Iris pigment epithelial cell (primary cell): ENCODE results near the gene EPN2.
"Not testable (repeated sequence)": the region's sequence is repeated elsewhere in the genome, so short reads cannot be mapped to it uniquely, and the experiment has no call there.

ENCODE experiments used
- DNase-seq: peaks from one replicate; pipeline ENCODE4 v3.0.0-alpha.2; 2011; ENCODE audit warnings: low read depth

EPN2 gene

DNA sequence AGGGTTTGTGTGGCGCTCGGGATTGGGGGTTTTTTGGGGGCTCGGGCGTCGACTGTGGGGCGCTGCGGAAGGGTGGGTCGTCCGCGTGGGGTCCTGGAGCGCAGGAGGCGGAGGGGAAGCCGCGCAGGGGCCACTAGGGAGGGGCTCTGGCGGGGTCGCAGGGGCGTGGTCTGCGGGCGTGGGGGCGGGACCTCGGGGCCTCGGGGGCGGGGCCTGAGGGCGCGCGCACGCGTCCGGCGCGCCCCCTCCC lies at the start of gene EPN2:
TSS of gene EPN2 (plus strand) at position 228 of the 250 bp plus-strand sequence. CDS start 45,754 bp downstream, outside the sequence.
- peak; percentile 48 for DNase-seq

DNA sequence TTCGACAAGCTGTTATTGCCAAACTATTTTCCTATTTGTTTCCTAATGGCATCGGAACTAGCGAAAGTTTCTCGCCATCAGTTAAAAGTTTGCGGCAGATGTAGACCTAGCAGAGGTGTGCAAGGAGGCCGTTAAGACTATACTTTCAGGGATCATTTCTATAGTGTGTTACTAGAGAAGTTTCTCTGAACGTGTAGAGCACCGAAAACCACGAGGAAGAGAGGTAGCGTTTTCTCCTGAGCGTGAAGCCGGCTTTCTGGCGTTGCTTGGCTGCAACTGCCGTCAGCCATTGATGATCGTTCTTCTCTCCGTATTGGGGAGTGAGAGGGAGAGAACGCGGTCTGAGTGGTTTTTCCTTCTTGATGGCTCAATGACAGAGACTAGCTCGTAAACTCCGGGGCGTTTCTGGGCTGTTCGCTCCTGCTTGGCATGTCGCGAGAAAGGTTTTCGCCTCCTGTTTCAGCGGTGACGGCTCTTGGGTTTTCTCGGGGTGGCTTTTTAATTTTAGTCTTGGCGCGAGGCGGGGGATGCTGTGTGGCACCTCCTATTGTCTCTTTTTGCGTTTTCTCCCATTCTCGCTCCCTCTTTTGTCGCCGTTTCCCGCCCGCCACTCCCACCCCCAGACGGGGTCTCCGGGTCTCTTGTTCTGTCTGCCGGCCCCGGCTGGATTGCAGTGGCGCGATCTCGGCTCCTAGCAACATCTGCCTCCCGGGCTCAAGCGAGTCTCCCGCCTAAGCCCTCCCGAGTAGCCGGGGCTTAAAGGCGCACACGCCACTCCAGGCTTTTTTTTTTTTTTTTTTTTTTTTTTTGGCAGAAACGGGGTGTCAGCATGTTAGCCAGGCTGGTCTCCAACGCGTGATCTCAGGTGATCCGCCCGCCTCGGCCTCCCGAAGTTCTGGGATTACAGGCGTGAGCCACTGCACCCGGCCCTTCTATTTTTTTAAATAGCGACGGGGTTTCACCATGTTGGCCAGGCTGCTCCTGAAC lies 49.0 kb upstream of the EPN2 start:
- DNase-seq, result not testable (repeated sequence)

DNA sequence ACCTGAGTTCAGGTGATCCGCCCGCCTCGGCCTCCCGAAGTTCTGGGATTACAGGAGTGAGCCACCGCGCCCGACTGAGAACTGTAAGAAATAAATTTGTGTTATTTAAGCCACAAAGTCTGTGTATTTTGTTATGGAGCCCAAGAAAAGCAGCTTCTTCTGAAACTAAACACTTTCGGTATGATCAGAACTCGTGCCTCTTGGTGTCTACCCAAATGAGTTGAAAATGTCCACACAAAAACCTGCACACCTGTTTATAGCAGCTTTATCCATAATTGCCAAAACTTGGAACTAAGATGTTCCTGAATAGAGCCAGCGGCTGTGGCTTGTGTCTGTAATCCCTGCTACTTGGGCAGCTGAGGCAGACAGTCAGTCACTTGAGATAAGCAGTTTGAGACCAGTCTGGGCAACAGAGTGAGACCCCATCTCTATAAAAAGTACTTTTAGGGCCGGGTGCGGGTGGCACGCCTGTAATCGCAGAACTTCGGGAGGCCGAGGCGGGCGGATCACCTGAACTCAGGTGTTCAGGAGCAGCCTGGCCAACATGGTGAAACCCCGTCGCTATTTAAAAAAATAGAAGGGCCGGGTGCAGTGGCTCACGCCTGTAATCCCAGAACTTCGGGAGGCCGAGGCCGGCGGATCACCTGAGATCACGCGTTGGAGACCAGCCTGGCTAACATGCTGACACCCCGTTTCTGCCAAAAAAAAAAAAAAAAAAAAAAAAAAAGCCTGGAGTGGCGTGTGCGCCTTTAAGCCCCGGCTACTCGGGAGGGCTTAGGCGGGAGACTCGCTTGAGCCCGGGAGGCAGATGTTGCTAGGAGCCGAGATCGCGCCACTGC lies 48.1 kb upstream of the EPN2 start:
- not testable (repeated sequence) for DNase-seq

DNA sequence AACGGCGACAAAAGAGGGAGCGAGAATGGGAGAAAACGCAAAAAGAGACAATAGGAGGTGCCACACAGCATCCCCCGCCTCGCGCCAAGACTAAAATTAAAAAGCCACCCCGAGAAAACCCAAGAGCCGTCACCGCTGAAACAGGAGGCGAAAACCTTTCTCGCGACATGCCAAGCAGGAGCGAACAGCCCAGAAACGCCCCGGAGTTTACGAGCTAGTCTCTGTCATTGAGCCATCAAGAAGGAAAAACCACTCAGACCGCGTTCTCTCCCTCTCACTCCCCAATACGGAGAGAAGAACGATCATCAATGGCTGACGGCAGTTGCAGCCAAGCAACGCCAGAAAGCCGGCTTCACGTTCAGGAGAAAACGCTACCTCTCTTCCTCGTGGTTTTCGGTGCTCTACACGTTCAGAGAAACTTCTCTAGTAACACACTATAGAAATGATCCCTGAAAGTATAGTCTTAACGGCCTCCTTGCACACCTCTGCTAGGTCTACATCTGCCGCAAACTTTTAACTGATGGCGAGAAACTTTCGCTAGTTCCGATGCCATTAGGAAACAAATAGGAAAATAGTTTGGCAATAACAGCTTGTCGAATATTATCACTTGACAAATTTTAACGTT lies 47.3 kb upstream of the EPN2 start:
- not testable (repeated sequence) for DNase-seq

DNA sequence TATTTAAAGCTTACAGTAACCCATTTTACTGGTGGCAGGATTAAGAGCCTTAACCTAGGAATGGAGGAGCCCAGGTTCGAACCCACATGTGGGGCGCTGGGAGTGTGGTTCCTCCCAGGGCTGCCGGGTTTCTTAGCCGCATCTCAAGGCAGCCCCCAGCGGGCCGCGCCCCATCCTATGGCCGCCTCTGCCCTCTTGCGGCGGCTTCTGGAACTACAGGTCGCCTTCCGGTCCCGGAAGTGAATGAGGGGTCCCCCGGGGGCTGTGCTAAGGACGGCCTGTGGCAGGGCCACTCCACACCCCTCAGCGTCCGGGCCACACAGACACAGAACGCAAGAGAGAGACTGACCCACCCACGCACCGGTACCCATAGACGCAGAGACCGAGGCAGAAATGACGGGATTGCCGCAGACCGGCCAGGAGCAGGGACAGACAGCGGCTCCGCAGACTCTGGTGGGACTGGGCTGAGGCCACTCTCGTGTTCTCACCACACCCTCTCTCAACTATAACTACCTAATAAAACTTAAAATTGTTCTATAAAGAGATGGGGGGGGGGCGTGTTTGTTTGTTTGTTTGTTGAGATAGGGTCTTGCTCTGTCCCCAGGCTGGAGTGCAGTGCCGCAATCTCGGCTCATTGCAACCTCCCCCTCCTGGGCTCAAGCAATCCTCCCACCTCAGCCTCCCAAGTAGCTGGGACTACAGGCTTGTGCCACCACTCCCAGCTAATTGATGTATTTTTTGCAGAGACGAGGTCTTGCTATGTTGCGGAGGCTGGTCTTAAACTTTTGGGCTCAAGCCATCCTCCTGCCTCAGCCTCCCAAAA lies 40.6 kb upstream of the EPN2 start:
- DNase-seq, result not testable (repeated sequence)

DNA sequence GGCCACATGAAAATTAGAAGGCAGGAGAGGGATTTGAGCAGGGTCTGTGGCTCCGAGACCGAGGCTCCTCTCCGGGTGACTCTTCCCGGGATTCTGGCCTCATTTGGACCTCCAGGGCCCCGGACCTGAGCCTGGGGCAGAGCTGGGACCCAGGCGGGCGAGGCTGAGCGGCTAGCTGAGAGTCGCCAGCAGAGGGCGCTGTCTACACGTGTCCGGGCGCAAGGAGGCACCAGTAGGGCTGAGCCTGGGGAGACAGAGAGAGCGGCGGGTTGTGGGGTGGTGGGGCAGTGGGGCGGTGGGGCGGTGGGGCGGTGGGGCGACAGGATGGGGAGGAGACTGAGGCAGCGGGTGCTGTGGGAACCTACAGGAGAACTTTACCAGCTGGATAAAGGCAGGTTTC lies 34.7 kb upstream of the EPN2 start:
- not testable (repeated sequence) for DNase-seq

DNA sequence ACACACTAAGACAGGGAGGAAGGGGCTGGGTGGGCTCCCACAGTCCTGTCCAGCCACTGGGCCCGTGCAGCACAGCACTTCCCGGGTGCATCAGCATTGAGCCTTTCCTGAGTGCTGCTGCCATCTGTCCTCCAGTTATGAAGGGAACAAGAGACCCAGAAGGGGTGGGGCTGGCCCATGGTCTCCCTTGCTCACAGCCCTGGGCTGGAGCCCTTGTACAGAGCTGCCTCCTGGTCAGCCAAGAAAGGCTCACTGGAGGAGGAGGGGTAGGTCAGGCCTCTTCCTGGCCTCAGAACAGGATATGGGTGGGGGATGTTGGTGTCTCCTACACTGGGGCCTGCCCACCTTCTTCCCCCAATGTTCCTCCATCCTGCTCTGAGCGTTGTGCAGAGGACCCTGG lies 33.7 kb upstream of the EPN2 start:
- DNase-seq, result not testable (repeated sequence)

DNA sequence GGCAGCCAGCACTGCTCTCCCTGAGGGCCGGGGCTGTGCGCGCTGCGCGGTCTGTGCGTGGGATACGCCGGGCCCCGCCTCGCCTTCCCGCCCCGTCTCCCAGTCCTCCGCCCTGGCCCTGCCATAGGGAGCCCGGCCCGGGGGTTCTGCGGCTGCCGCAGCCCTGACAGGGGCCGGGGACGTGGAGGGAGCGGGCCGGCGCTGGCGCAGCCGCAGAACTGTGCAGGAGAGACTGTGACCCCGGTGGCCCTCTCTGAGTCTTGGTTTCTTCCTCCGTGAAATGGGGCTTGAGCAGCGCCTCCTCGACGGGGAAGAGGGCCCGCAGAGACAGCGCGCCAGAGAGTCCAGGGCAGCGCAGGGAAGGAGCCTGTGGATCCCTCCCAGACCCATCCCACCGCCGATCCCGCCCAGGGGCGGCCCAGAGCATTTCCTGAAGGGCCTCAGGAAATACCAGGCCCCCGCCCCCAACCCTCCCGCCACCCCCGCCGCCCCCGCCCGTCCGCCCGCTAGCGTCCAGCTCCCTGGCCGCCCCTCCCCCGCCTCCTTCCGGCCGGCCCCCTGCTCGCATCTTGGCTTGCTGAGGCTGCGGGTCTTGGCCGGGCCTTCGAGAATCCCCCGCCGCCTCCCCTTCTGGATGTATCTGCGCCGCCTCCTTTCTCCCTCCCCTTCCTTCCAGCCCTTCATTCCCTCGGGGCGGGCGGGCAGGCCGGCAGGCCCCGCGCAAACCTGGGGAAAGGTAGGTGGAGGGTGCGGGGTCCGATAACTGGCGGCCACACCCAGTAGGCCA lies 21.9 kb upstream of the EPN2 start:
- not testable (repeated sequence) for DNase-seq

DNA sequence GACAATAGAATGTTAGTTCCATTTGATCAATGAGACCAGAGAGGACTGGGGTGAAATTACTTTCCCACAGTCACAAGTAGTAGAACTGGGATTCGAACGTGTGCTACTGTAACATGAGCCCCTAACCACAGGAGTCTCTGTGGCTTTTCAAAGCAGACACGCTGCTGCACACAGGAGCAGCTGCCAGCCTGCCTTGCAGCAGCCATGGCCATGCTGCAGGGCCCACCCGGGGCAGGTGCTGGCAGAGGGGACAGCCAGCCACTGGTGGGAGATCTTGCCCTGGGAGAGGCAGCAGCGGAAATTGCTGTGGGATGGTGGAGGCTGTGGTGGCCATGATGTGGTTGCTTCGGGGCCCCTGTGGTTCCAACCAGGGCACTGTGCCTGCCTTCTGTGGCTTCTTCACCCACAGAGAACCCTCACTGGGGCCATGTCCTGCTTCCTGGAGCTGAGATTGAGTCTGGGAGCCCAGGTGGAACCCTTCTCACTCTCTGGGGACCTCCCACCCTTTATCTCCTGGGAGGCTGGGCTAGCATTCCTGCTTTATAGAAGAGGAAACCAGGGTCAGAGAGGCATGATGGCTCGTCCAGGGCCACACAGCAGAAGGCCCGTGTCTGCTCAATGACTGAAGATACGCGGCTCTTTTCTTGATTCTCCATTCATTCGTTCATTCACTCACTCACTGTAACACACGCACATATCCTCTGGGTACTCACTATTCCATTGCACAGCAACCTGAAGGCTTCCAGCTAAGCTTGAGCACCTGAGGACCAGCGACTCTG lies 20.8 kb upstream of the EPN2 start:
- DNase-seq, result not testable (repeated sequence)

DNA sequence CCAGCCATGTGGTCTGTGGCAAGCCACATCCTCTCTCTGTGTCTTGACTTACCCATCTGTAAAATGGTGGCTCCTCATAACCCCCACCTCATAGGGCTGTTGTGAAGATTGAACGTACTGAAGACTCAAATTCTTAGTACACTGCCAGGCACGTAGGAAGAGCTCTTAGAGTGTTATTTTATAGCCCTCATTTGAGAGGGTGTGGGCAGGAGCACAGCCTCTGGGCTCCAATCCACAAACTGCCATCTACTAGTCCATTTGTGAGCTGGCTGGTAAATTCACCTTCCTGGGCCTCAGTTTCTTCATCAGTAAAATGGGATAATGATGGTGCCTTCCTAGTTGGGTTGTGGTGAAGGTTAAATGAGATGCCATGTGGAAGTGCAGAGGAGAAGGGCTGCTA lies 18.3 kb upstream of the EPN2 start:
- not testable (repeated sequence) for DNase-seq

DNA sequence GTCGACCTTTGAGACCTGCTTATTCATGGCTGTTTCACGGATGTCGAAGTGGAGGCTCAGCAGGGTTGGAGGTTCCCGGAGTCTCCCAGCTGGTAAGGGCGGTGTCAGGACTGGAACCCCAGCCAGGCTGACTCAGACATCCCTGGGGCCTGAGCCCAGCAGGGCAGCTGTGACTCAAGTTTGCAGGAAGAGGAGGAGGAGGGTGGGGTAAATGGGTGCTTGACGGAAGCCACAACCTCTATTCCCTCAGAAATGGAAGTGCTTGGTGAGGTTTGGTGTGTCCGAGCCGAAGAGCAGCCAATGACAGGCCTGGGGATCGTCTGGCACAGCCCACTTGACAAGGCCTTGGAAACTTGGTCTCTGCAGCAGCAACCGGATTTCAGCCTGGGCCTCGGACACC lies 17.8 kb upstream of the EPN2 start:
- DNase-seq, result not testable (repeated sequence)

DNA sequence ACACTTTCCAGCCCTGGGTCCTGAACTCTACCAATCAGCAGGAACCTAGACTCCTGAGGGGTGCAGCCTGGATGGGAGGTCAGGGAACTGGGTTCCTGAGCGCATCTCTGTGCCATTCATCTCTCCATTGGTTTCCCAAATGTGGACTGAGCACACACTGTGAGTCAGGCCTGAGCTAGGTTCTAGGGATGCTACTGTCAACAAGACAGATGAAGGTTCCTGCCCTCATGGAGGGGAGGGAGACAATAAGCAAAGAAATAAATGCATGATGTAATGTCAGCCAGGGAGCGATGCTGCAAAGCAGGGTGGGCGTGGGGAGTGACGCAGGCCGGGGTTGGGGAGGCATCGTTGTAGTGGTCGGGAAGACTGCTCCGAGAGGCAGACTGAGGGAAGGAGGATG lies 17.0 kb upstream of the EPN2 start:
- not testable (repeated sequence) for DNase-seq

DNA sequence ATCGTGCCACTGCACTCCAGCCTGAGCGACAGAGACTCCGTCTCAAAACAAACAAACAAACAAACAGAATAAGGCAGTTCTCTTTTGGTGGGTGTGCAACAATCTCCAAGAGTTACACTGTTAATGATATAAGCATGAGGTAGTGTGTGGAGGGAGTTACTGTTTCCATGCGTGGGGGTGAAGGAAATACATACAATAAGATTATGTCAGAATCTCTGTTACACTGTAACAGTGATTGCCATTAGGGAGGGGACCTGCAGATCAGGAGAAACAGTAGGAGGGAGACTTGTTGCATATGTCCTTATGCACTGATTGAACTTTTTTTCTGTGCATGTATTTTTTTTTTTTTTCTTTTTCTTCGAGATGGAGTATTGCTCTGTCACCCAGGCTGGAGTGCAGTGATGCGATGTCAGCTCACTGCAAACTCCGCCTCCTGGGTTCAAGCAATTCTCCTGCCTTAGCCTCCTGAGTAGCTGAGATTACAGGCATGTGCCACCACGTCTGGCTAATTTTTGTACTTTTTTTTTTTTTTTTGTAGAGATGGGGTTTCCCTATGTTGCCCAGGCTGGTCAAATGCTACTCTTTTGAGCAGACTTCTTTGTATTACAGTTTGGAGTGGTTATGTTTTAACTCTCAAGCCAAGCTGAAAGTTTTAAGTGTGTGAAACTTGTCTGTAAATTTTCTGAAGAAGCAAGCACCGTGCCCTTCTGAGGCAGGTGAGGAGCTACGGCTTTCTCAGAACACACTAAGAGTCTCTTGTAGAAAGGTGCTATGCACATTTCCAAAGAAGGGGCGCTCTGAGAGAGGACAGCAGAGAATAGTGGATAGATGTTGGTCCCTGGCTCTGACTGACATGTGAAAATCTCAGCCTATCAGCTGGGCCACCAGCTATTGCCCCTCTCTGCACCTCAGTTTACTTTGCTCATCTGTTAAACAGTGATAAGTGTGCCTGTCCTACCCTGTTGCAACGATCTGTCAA lies 10.3 kb upstream of the EPN2 start:
- not testable (repeated sequence) for DNase-seq

DNA sequence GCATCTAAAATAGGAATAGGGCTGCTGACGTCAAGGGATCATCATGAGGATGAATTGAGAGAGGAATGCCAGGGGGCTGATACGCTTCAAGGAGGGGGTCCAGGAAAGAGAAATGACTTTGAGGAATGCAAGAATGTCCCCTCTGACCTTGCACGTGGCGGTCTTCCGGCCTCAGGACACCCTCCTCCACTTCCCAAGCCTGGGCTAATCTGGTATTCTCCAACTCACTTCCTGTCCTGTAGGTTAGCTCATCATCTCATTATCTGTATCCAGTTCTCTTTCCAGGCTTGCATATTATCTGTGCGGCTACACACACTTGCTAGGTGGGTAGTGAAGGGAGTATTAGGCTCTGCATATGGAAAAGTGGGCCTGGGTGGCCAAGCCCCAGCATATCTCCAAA lies 2.5 kb upstream of the EPN2 start:
- DNase-seq, result not testable (repeated sequence)

DNA sequence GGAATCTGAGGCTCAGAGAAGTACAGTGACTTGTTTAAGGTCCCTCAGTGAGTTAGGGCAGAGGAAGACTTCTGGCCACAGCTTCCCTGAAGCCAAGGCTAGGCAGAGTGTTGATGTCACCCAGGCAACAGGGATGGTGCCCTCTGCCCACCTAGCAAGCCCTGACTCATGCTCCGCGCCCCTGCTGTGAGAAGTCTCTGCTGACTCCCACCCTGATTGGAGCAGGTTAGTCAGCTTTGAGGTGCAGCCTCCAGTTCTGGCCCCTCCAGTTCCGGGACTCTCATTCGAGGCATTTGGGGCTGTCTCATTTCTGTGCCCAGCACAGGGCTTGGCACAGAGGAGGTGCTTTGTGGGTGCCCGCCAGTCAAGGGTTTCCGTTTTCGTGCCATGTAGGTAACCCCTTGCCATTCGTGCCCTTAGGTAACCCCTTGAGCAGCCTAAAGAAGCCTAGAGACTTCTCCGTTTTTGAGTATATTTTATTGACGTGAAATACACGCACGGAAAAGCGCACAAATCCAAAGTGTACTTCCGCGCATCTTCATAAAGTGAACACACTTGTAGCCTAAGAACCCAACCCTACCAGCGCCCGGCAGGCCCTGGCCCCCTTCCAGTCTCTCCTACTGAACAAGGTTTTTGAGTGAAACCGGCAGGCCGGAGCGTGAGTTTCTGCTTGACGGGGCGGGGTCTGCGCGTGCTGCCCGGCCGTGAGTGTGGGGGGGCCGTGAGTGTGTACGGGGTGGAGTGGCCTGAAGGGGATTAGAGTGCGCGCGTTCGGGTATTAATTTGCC lies 621 bp upstream of the EPN2 start:
- not testable (repeated sequence) for DNase-seq

DNA sequence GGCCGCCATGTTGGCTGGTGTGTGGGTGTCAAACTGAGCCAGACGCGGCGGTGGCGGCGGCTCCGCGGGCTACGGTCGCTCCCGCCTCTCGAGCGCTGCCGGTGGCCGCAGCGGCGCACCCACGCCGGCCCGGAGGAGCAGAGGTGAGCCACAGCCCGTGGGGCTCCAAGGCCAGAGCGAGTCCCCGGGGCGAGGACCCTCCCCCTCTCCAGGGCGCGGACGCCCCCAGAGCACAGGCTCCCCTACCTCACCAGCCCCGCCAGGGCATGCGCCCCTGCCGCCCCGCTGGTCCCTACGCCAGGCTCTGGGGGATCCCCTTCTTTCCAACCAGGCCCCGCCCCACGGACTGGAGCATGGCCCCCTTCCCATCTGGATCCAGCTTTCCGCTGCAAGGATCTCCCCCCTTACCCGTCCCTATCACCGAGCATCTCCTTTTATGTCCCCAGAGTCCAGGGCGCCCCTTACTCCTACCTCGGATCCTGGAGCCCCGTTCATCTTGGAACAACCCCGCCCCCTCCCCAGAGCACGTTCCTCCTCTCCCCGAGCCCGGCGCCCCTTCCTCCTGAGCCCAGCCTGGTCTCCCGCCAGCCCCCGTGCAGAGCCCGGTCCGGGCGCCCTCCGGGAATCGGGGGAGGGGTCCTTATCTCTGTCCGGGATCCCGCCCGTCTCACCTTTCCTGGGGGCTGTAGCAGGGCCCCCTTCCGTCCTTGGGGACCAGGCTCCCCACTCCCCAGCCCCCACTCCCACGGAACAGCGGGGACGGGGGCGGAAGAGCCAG lies 412 bp downstream of the EPN2 start:
- no peak for DNase-seq

DNA sequence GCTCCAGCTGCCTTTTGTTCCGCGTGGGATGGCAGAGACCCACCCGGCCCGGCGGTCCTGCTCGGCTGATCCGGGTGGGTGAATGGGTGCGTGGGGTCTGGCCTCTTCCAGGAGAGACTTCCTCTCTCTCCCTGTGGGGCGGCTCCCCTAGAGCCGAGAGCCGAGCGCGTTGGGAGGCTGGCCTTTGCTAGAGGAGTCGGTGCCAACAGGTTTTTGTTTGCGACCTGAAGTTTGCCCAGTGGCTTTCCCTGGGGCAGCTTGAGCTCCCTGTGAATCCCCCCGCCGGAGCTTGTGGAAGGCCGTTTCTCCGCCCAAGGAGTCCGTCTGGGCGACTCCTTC lies 970 bp downstream of the EPN2 start:
- no peak for DNase-seq
